Neuronal stem cell (in vitro differentiated cells): ENCODE data around the gene TEX13D.

Source experiments
- DNase-seq: peaks from one replicate; pipeline ENCODE4 v3.0.0-alpha.2; 2013; ENCODE audit warnings: low spot score
- H2AFZ ChIP-seq: one replicate; pipeline ENCODE4 v1.6.1; 2013; ENCODE audit warnings: mild to moderate bottlenecking, low read length, inconsistent platforms
- H2AK5ac ChIP-seq: 2 replicates; pipeline ENCODE4 v1.6.1; 2013; ENCODE audit warnings: low read depth, mild to moderate bottlenecking, inconsistent platforms, low read length, moderate library complexity, mixed read lengths
- H2BK120ac ChIP-seq: 2 replicates; pipeline ENCODE4 v1.6.1; 2013; ENCODE audit warnings: low read depth, mild to moderate bottlenecking, inconsistent platforms, low read length, moderate library complexity, mixed read lengths
- H2BK12ac ChIP-seq: one replicate; pipeline ENCODE4 v1.6.1; 2013; ENCODE audit warnings: low read length, inconsistent platforms
- H2BK15ac ChIP-seq: 2 replicates; pipeline ENCODE4 v1.6.1; 2013; ENCODE audit warnings: mild to moderate bottlenecking, low read length, inconsistent platforms, mixed read lengths
- H2BK5ac ChIP-seq: one replicate; pipeline ENCODE4 v1.6.1; 2013; ENCODE audit warnings: inconsistent platforms, mild to moderate bottlenecking, low read length, moderate library complexity
- H3K14ac ChIP-seq: one replicate; pipeline ENCODE4 v1.6.1; 2013; ENCODE audit warnings: low read length, inconsistent platforms
- H3K18ac ChIP-seq: 2 replicates; pipeline ENCODE4 v1.6.1; 2013; ENCODE audit warnings: low read length, inconsistent platforms
- H3K23ac ChIP-seq: 2 replicates; pipeline ENCODE4 v1.6.1; 2013; ENCODE audit warnings: low read depth, mild to moderate bottlenecking, mixed read lengths, low read length, inconsistent platforms; ENCODE audit not compliant: poor library complexity
- H3K27ac ChIP-seq: replicated peaks from 3 replicates; pipeline ENCODE4 v1.5.1; 2013; ENCODE audit warnings: low read length, inconsistent platforms
- H3K27me3 ChIP-seq, 3 experiments: 2 replicates each; pipeline ENCODE4 v1.6.1; 2013; ENCODE audit warnings: low read length in 3 of 3, mild to moderate bottlenecking in 2 of 3, inconsistent platforms in 1 of 3, low read depth in 1 of 3, mixed read lengths in 1 of 3, moderate library complexity in 1 of 3; ENCODE audit not compliant: control insufficient read depth in 3 of 3, insufficient read depth in 3 of 3
- H3K36me3 ChIP-seq, 2 donors: replicated peaks in 1 of 2; 2 replicates each; pipeline ENCODE4 v1.6.1; 2013; ENCODE audit warnings: low read length in 2 of 2; ENCODE audit not compliant: control insufficient read depth in 2 of 2, insufficient read depth in 2 of 2
- H3K4ac ChIP-seq: 2 replicates; pipeline ENCODE4 v1.6.1; 2013; ENCODE audit warnings: inconsistent platforms, mild to moderate bottlenecking, low read length, moderate library complexity
- H3K4me1 ChIP-seq, 2 donors: 1 replicate in 1 of 2; 2 replicates in 1 of 2; pipeline ENCODE4 v1.6.1; 2013; ENCODE audit warnings: low read length in 2 of 2, low read depth in 1 of 2; ENCODE audit not compliant: control insufficient read depth in 2 of 2, insufficient read depth in 1 of 2
- H3K4me2 ChIP-seq: one replicate; pipeline ENCODE4 v1.6.1; 2013; ENCODE audit warnings: mild to moderate bottlenecking, low read length, inconsistent platforms; ENCODE audit not compliant: insufficient read depth, poor library complexity, severe bottlenecking
- H3K4me3 ChIP-seq, 2 donors: 2 replicates each; pipeline ENCODE4 v1.5.1; 2013; ENCODE audit warnings: low read length in 2 of 2, mild to moderate bottlenecking in 2 of 2, inconsistent platforms in 1 of 2, moderate library complexity in 1 of 2
- H3K79me1 ChIP-seq: one replicate; pipeline ENCODE4 v1.6.1; 2013; ENCODE audit warnings: low read depth, mild to moderate bottlenecking, inconsistent platforms, low read length, moderate library complexity
- H3K9ac ChIP-seq: one replicate; pipeline ENCODE4 v1.6.1; 2013; ENCODE audit warnings: mild to moderate bottlenecking, low read depth, low read length, inconsistent platforms; ENCODE audit not compliant: poor library complexity
- H3K9me3 ChIP-seq, 2 donors: replicated peaks in 1 of 2; 2 replicates each; pipeline versions ENCODE3 to v1.6.1; 2013; ENCODE audit warnings: low read length in 2 of 2, mild to moderate bottlenecking in 2 of 2, inconsistent platforms in 1 of 2, low read depth in 1 of 2, mixed read lengths in 1 of 2, moderate library complexity in 1 of 2; ENCODE audit not compliant: control insufficient read depth in 2 of 2, insufficient read depth in 1 of 2
- H4K8ac ChIP-seq: one replicate; pipeline ENCODE4 v1.6.1; 2013; ENCODE audit warnings: low read depth, mild to moderate bottlenecking, inconsistent platforms, low read length, moderate library complexity
- H4K91ac ChIP-seq: one replicate; pipeline ENCODE4 v1.6.1; 2013; ENCODE audit warnings: low read length, low read depth, mild to moderate bottlenecking, inconsistent platforms; ENCODE audit not compliant: poor library complexity
- WGBS, 2 donors: extraction: QIAGEN DNeasy Blood & Tissue Kit; methylation state at CpG; one replicate each; pipeline ENCODE4 v1.1.7; 2013; ENCODE audit warnings: missing lambda C conversion rate in 2 of 2, mixed read lengths in 1 of 2; ENCODE audit not compliant: insufficient read length in 2 of 2, insufficient replicate concordance in 1 of 2; ENCODE audit errors: extremely low coverage in 2 of 2; 5-methylcytosine and 5-hydroxymethylcytosine counted together

The TEX13D gene

GRCh38 chrX:124338733-124339514 is 6.5 kb downstream of the TEX13D start:
- no peak overlapping the region for H3K14ac ChIP-seq

DNA sequence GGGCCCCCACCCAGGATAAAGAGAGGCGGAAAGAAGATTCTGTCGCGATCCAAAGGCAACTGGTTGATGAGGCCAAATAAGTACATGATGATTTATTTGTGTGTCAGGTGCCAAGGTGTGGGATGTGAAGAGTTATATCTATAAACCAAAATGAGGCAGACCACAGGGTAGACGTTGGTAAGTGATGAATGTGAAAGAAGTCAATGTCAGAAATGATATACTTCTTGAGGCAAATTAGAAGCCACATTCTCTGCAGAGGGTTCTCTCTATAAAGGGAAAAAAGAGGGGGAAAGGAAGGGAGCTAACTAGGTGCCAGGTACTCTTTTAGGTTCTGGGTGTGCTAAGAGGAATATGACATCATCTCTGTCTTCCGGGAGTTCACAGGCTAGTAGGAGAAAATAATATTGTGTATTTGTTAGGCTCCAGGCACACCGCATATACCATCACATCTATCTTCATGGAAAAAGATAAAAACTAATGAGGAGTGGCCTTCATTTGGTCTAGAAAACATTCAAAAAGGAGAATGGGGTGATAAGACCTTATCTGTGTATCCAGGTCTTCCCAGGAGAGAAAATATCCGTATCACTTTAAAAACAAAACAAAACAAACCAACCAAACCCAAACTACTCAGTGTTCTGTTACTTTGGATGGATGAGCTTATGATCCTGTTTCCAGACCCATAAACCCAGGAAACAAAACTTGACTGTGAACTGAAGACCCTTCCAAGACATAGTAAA is 9.1 kb downstream of the TEX13D start:
- Histone ChIP-seq H2BK120ac (no peak overlapping the region), H3K23ac (no peak overlapping the region), H3K36me3 (no peaks in the 10 kb centered on the region), H3K4me2 (no peak overlapping the region), H4K8ac (no peak overlapping the region), H4K91ac (no peak overlapping the region), H3K27me3 (no peaks in the 10 kb centered on the region), H3K9me3 (no peaks in the 10 kb centered on the region), H3K4me3 (no peak overlapping the region), H2BK15ac (no peak overlapping the region), H3K4ac (no peak overlapping the region), H2AFZ (no peak overlapping the region), H2BK12ac (no peak overlapping the region), H3K9ac (no peak overlapping the region), H3K18ac (no peak overlapping the region), H2BK5ac (no peak overlapping the region), H3K27ac (no peak overlapping the region), H3K4me1 (no peaks in the 10 kb centered on the region), H3K79me1 (no peaks in the 10 kb centered on the region), H3K14ac (no peak overlapping the region), H2AK5ac (no peak overlapping the region)
- no CpG with 5 or more reads among the region's 7 CpGs for WGBS, 2 donors
- no peak for DNase-seq

More at GRCh38 chrX:124338733-124339514, 6.5 kb downstream of the TEX13D start:
- Histone ChIP-seq H3K36me3 (no peaks in the 10 kb centered on the region), H2BK5ac (no peak overlapping the region), H3K9ac (no peak overlapping the region), H3K18ac (no peak overlapping the region), H3K23ac (no peak overlapping the region), H3K9me3 (no peaks in the 10 kb centered on the region), H2AK5ac (no peak overlapping the region), H3K4ac (no peak overlapping the region), H3K79me1 (no peaks in the 10 kb centered on the region), H4K8ac (no peak overlapping the region), H3K4me2 (no peak overlapping the region), H3K4me3 (no peak overlapping the region), H2AFZ (no peak overlapping the region), H3K27ac (no peak overlapping the region), H2BK12ac (no peak overlapping the region), H4K91ac (no peak overlapping the region), H3K27me3 (no peaks in the 10 kb centered on the region), H3K4me1 (no peaks in the 10 kb centered on the region), H2BK15ac (no peak overlapping the region), H2BK120ac (no peak overlapping the region)
- no peak for DNase-seq
- no CpG with 5 or more reads among the region's 6 CpGs for WGBS, 2 donors

- Histone ChIP-seq H2AFZ (no peak overlapping the region), H2BK15ac (no peak overlapping the region), H3K9me3 (no peaks in the 10 kb centered on the region), H4K91ac (no peak overlapping the region), H4K8ac (no peak overlapping the region), H3K79me1 (no peaks in the 10 kb centered on the region), H3K27ac (no peak overlapping the region), H3K14ac (no peak overlapping the region), H2AK5ac (no peak overlapping the region), H3K4ac (no peak overlapping the region), H3K27me3 (no peaks in the 10 kb centered on the region), H2BK120ac (no peak overlapping the region), H3K18ac (no peak overlapping the region), H3K4me2 (no peak overlapping the region), H3K23ac (no peak overlapping the region), H2BK12ac (no peak overlapping the region), H2BK5ac (no peak overlapping the region), H3K36me3 (no peaks in the 10 kb centered on the region), H3K4me3 (no peak overlapping the region), H3K9ac (no peak overlapping the region), H3K4me1 (no peaks in the 10 kb centered on the region)
- no peak for DNase-seq
- WGBS, 2 donors, result no CpG with 5 or more reads among the region's 7 CpGs
Observed at GRCh38 chrX:124342174-124342867, 9.9 kb downstream of the TEX13D start.

- Histone ChIP-seq H3K79me1 (no peaks in the 10 kb centered on the region), H3K14ac (no peak overlapping the region), H2AK5ac (no peak overlapping the region), H3K4me2 (no peak overlapping the region), H3K4ac (no peak overlapping the region), H3K36me3 (no peaks in the 10 kb centered on the region), H2BK120ac (no peak overlapping the region), H3K9ac (no peak overlapping the region), H2BK15ac (no peak overlapping the region), H3K18ac (no peak overlapping the region), H3K23ac (no peak overlapping the region), H4K91ac (no peak overlapping the region), H2BK5ac (no peak overlapping the region), H2BK12ac (no peak overlapping the region), H3K4me3 (no peak overlapping the region), H2AFZ (no peak overlapping the region), H3K27me3 (no peaks in the 10 kb centered on the region), H3K4me1 (peaks cover 0 to 2% of the 10 kb centered on the region in 2 donors), H4K8ac (no peak overlapping the region), H3K9me3 (no peaks in the 10 kb centered on the region), H3K27ac (no peak overlapping the region)
- no peak for DNase-seq
Observed at GRCh38 chrX:124343016-124343415, 10.6 kb downstream of the TEX13D start.
